T-helper 22 cell (primary cell): ENCODE results near the gene PCGF2.
"Not testable (repeated sequence)": the region's sequence is repeated elsewhere in the genome, so short reads cannot be mapped to it uniquely, and the experiment has no call there.

Source experiments
- DNase-seq: peaks from one replicate; pipeline ENCODE4 v3.0.0-alpha.2; 2020; ENCODE audit warnings: low read depth

PCGF2 gene

GRCh38 chr17:38748149-38748891, at the start of gene PCGF2:
PCGF2 (minus strand) TSS chr17:38748336; CDS start chr17:38740402, 7,934 bp downstream.
- DNase-seq, result no peak

GRCh38 chr17:38797828-38798227, 49.7 kb upstream of the PCGF2 start:
- DNase-seq, result no peak

GRCh38 chr17:38797158-38797490, 49.0 kb upstream of the PCGF2 start:
- DNase-seq, result no peak

- no peak for DNase-seq
These were observed 48.5 kb upstream of the PCGF2 start for GRCh38 chr17:38796451-38797157.

GRCh38 chr17:38794221-38794620, 46.1 kb upstream of the PCGF2 start:
- no peak for DNase-seq

- DNase-seq, result no peak
These were observed 43.0 kb upstream of the PCGF2 start for GRCh38 chr17:38791162-38791561.

- not testable (repeated sequence) for DNase-seq
These were observed 42.1 kb upstream of the PCGF2 start for GRCh38 chr17:38790148-38790707.

- DNase-seq, result no peak
These were observed 41.0 kb upstream of the PCGF2 start for GRCh38 chr17:38789185-38789584.

- DNase-seq, result not testable (repeated sequence)
These were observed 39.9 kb upstream of the PCGF2 start for GRCh38 chr17:38787999-38788398.

- DNase-seq, result no peak
These were observed 38.2 kb upstream of the PCGF2 start for GRCh38 chr17:38786372-38786771.

- no peak for DNase-seq
These were observed 35.1 kb upstream of the PCGF2 start for GRCh38 chr17:38783227-38783626.

GRCh38 chr17:38779965-38780752, 32.0 kb upstream of the PCGF2 start:
- DNase-seq, result no peak

- no peak for DNase-seq
These were observed 29.6 kb upstream of the PCGF2 start for GRCh38 chr17:38777641-38778250.

- DNase-seq, result no peak
These were observed 25.1 kb upstream of the PCGF2 start for GRCh38 chr17:38773258-38773657.

- no peak for DNase-seq
These were observed 20.3 kb upstream of the PCGF2 start for GRCh38 chr17:38768417-38768816.

- no peak for DNase-seq
These were observed 18.2 kb upstream of the PCGF2 start for GRCh38 chr17:38766341-38766740.

GRCh38 chr17:38762231-38762630, 14.1 kb upstream of the PCGF2 start:
- DNase-seq, result no peak

- DNase-seq, result no peak
These were observed 13.5 kb upstream of the PCGF2 start for GRCh38 chr17:38761612-38762011.

GRCh38 chr17:38753071-38753506, 5.0 kb upstream of the PCGF2 start:
- no peak for DNase-seq

- peak; percentile 96 for DNase-seq
These were observed 4.4 kb upstream of the PCGF2 start, which contains the start of gene PSMB3 for GRCh38 chr17:38752308-38753070. PSMB3 (plus strand) TSS chr17:38752741; CDS start chr17:38752827, 86 bp downstream.

GRCh38 chr17:38751808-38752307, 3.7 kb upstream of the PCGF2 start:
- peak; percentile 45 for DNase-seq
